H1 (cell line): Measurements from ENCODE around the gene CCT6A. TPM values are rescaled to one million over a fixed set of nuclear protein-coding genes. Genes with fewer than 3 reads are reported as not detected.

ENCODE experiments used
- CTCF ChIA-PET: fragments of 300-600 bp; sonication (Branson Sonifier 250); formaldehyde crosslinking; loops from one replicate; lab custom pipeline; 2021; ENCODE audit not compliant: partially characterized antibody; lab: Charles Lee
- POLR2A ChIA-PET: fragments of 300-600 bp; sonication (Branson Sonifier 250); formaldehyde crosslinking; loops from one replicate; lab custom pipeline; 2021; ENCODE audit warnings: inconsistent platforms; ENCODE audit not compliant: partially characterized antibody; lab: Charles Lee
- DNase-seq, 2 experiments: peaks; one replicate each; pipeline versions ENCODE4 v3.0.0 to v3.0.0-alpha.2; 2010 to 2022; ENCODE audit warnings: low spot score in 2 of 2, low read depth in 1 of 2, mixed read lengths in 1 of 2
- FAIRE-seq: peaks from 2 replicates; lab custom pipeline; 2011; peaks lifted over from hg19 to GRCh38; lab: Jason Lieb, UNC
- H2AFZ ChIP-seq: 2 replicates; pipeline ENCODE4 v1.8.1; 2012; ENCODE audit warnings: low read length, inconsistent platforms
- H2AK5ac ChIP-seq: 2 replicates; pipeline ENCODE4 v1.6.1; 2013; ENCODE audit warnings: low read depth, low read length
- H2BK120ac ChIP-seq: replicated peaks from 2 replicates; pipeline ENCODE3; 2013; ENCODE audit warnings: low read depth, low read length, inconsistent platforms
- H2BK12ac ChIP-seq: 2 replicates; pipeline ENCODE4 v1.6.1; 2013; ENCODE audit warnings: low read depth, low read length
- H2BK15ac ChIP-seq: 2 replicates; pipeline ENCODE4 v1.6.1; 2013; ENCODE audit warnings: low read length
- H2BK20ac ChIP-seq: 2 replicates; pipeline ENCODE4 v1.6.1; 2013; ENCODE audit warnings: low read length
- H2BK5ac ChIP-seq: 2 replicates; pipeline ENCODE4 v1.6.1; 2013; ENCODE audit warnings: low read depth, low read length
- H3K14ac ChIP-seq: 2 replicates; pipeline ENCODE4 v1.6.1; 2013; ENCODE audit warnings: inconsistent platforms; ENCODE audit not compliant: insufficient read length
- H3K18ac ChIP-seq: 2 replicates; pipeline ENCODE4 v1.6.1; 2013; ENCODE audit warnings: low read length; ENCODE audit errors: extremely low read depth
- H3K23ac ChIP-seq: 2 replicates; pipeline ENCODE4 v1.6.1; 2013; ENCODE audit warnings: inconsistent platforms; ENCODE audit not compliant: insufficient read length
- H3K23me2 ChIP-seq: 2 replicates; pipeline ENCODE4 v1.6.1; 2013; ENCODE audit warnings: low read depth, low read length
- H3K27ac ChIP-seq: 2 replicates; pipeline ENCODE4 v1.6.1; 2011; ENCODE audit warnings: low read depth, low read length, inconsistent platforms
- H3K27me3 ChIP-seq, 4 experiments: replicated peaks in 1 of 4; 1 replicate in 1 of 4; 2 replicates in 3 of 4; pipeline versions ENCODE4 v1.6.1 to v1.8.1; 2011 to 2013; ENCODE audit warnings: low read length in 3 of 4, mild to moderate bottlenecking in 3 of 4, inconsistent platforms in 2 of 4, mixed read lengths in 2 of 4, moderate library complexity in 1 of 4; ENCODE audit not compliant: control insufficient read depth in 3 of 4, insufficient read depth in 3 of 4; ENCODE audit errors: extremely low read depth in 1 of 4
- H3K36me3 ChIP-seq, 4 experiments: 2 replicates each; pipeline versions ENCODE4 v1.6.1 to v1.8.1; 2011 to 2013; ENCODE audit warnings: mild to moderate bottlenecking in 4 of 4, low read length in 3 of 4, moderate library complexity in 2 of 4, control low read depth in 1 of 4, inconsistent platforms in 1 of 4; ENCODE audit not compliant: insufficient read depth in 4 of 4, control insufficient read depth in 2 of 4
- H3K4ac ChIP-seq: replicated peaks from 2 replicates; pipeline ENCODE3; 2013; ENCODE audit warnings: low read length, low read depth, mixed read lengths, inconsistent platforms; ENCODE audit not compliant: insufficient read length
- H3K4me1 ChIP-seq, 4 experiments: replicated peaks in 1 of 4; 1 replicate in 1 of 4; 2 replicates in 3 of 4; pipeline versions ENCODE4 v1.6.1 to v1.8.1; 2011 to 2013; ENCODE audit warnings: low read length in 3 of 4, inconsistent platforms in 2 of 4, mixed read lengths in 1 of 4; ENCODE audit not compliant: insufficient read depth in 4 of 4, control insufficient read depth in 3 of 4
- H3K4me2 ChIP-seq, 2 experiments: 2 replicates each; pipeline versions ENCODE4 v1.6.1 to v1.8.1; 2011 to 2013; ENCODE audit warnings: low read depth in 2 of 2, low read length in 2 of 2, control low read depth in 1 of 2, inconsistent platforms in 1 of 2, mild to moderate bottlenecking in 1 of 2; ENCODE audit not compliant: insufficient read depth in 1 of 2
- H3K4me3 ChIP-seq, 4 experiments: fragments of 200-600, 300-600 bp in 1 of 4; sonication (generic), shearing (Covaris generic), sonication (Bioruptor Twin) in 1 of 4; 2 replicates each; pipeline versions ENCODE4 v1.5.1 to v1.8.1; 2011 to 2016; ENCODE audit warnings: low read length in 4 of 4, low read depth in 3 of 4, control low read depth in 2 of 4, inconsistent platforms in 2 of 4, mild to moderate bottlenecking in 2 of 4, mixed read lengths in 1 of 4, moderate library complexity in 1 of 4; ENCODE audit not compliant: insufficient read depth in 2 of 4; ENCODE audit errors: extremely low read depth in 1 of 4
- H3K56ac ChIP-seq: replicated peaks from 2 replicates; pipeline ENCODE3; 2013; ENCODE audit warnings: low read depth, mild to moderate bottlenecking, mixed read lengths, low read length, inconsistent platforms; ENCODE audit not compliant: insufficient read length
- H3K79me1 ChIP-seq: 2 replicates; pipeline ENCODE4 v1.6.1; 2013; ENCODE audit warnings: low read depth, low read length, control low read depth
- H3K79me2 ChIP-seq, 2 experiments: 2 replicates each; pipeline versions ENCODE4 v1.6.1 to v1.8.1; 2012 to 2013; ENCODE audit warnings: low read length in 2 of 2, mild to moderate bottlenecking in 2 of 2, inconsistent platforms in 1 of 2; ENCODE audit not compliant: insufficient read depth in 2 of 2, control insufficient read depth in 1 of 2
- H3K9ac ChIP-seq, 4 experiments: replicated peaks in 1 of 4; 1 replicate in 1 of 4; 2 replicates in 3 of 4; pipeline versions ENCODE4 v1.6.1 to v1.8.1; 2011 to 2013; ENCODE audit warnings: low read depth in 3 of 4, low read length in 3 of 4, control low read depth in 2 of 4, mild to moderate bottlenecking in 2 of 4, moderate library complexity in 2 of 4, inconsistent platforms in 1 of 4; ENCODE audit errors: extremely low read depth in 1 of 4
- H3K9me3 ChIP-seq, 2 experiments: 2 replicates each; pipeline versions ENCODE4 v1.6.1 to v1.8.1; 2012 to 2013; ENCODE audit warnings: mild to moderate bottlenecking in 2 of 2, moderate library complexity in 2 of 2, control low read depth in 1 of 2, inconsistent platforms in 1 of 2, low read depth in 1 of 2, low read length in 1 of 2, mixed read lengths in 1 of 2; ENCODE audit not compliant: insufficient read depth in 2 of 2
- H4K20me1 ChIP-seq, 2 experiments: replicated peaks in 1 of 2; 2 replicates each; pipeline versions ENCODE3 to v1.8.1; 2011 to 2013; ENCODE audit warnings: inconsistent platforms in 2 of 2, low read length in 2 of 2, mild to moderate bottlenecking in 1 of 2; ENCODE audit not compliant: insufficient read depth in 2 of 2, control insufficient read depth in 1 of 2
- H4K5ac ChIP-seq: 2 replicates; pipeline ENCODE4 v1.6.1; 2013; ENCODE audit warnings: low read length, low read depth, mixed read lengths, inconsistent platforms; ENCODE audit not compliant: insufficient read length
- H4K8ac ChIP-seq: 2 replicates; pipeline ENCODE4 v1.8.0; 2013; ENCODE audit warnings: mild to moderate bottlenecking, moderate library complexity, low read length, inconsistent platforms; ENCODE audit not compliant: insufficient read depth; ENCODE audit errors: extremely low read depth
- H4K91ac ChIP-seq: replicated peaks from 2 replicates; pipeline ENCODE3; 2013; ENCODE audit warnings: low read length, mixed read lengths, inconsistent platforms; ENCODE audit not compliant: insufficient read length
- ATF2 ChIP-seq: IDR thresholded peaks from 2 replicates; pipeline ENCODE4 v1.6.1; 2012; ENCODE audit warnings: low read length, inconsistent platforms
- ATF3 ChIP-seq: IDR thresholded peaks from 2 replicates; pipeline ENCODE4 v1.6.1; 2011; ENCODE audit warnings: low read depth, mild to moderate bottlenecking, low read length; ENCODE audit not compliant: insufficient read depth
- CBX5 ChIP-seq: fragments of 300-800, 300-1000 bp; sonication (generic); IDR thresholded peaks from 2 replicates; pipeline ENCODE4 v1.7.1; 2016; ENCODE audit warnings: antibody characterized with exemption, low read length, low read depth
- CEBPB ChIP-seq: IDR thresholded peaks from 2 replicates; pipeline ENCODE4 v1.6.1; 2012; ENCODE audit warnings: low read depth, low read length
- KDM4A ChIP-seq: IDR thresholded peaks from one replicate; pipeline ENCODE4 v1.7.1; 2012; ENCODE audit warnings: low read depth, mild to moderate bottlenecking, moderate library complexity, low read length, inconsistent platforms; ENCODE audit not compliant: severe bottlenecking
- POLR2AphosphoS5 ChIP-seq: IDR thresholded peaks from 2 replicates; pipeline ENCODE4 v1.6.1; 2011; ENCODE audit warnings: low read depth, low read length
- RFX5 ChIP-seq: IDR thresholded peaks from 2 replicates; pipeline ENCODE4 v1.6.1; 2011; ENCODE audit warnings: low read depth, low read length, improper control_type of control experiment, borderline replicate concordance
- SAP30 ChIP-seq: fragments of 300-600 bp; sonication (generic); IDR thresholded peaks from 2 replicates; pipeline ENCODE4 v1.7.1; 2012; ENCODE audit warnings: low read length, moderate library complexity, mild to moderate bottlenecking, inconsistent platforms; ENCODE audit not compliant: insufficient read depth, insufficient replicate concordance
- SP1 ChIP-seq: IDR thresholded peaks from 2 replicates; pipeline ENCODE4 v1.6.1; 2011; ENCODE audit warnings: low read depth, low read length
- SP4 ChIP-seq: IDR thresholded peaks from 2 replicates; pipeline ENCODE4 v1.6.1; 2012; ENCODE audit warnings: low read length, inconsistent platforms
- ZNF274 ChIP-seq: IDR thresholded peaks from 2 replicates; pipeline ENCODE4 v1.7.0; 2012; ENCODE audit warnings: low read length, borderline replicate concordance; ENCODE audit errors: extremely low read depth
- WGBS, 2 experiments: shearing (Covaris generic) in 1 of 2; methylation state at CpG; one replicate each; pipeline versions ENCODE4 v1.1.6 to v1.1.7; 2013 to 2015; ENCODE audit warnings: low lambda C conversion rate in 2 of 2, mixed read lengths in 2 of 2, inconsistent platforms in 1 of 2, low coverage in 1 of 2, missing lambda C conversion rate in 1 of 2; ENCODE audit not compliant: insufficient replicate concordance in 2 of 2, insufficient coverage in 1 of 2, insufficient read length in 1 of 2; ENCODE audit errors: extremely low coverage in 1 of 2, missing lambda C conversion rate in 1 of 2; 5-methylcytosine and 5-hydroxymethylcytosine counted together
- polyA plus RNA-seq, 7 experiments: library from polyadenylated mRNA; depleted of rRNA in 3 of 7; stranded (reverse) in 5 of 7; unstranded in 2 of 7; fragments of >200 nt in 5 of 7; fragments of 200-250 nt in 2 of 7; gene quantifications; 1 replicate in 5 of 7; 2 replicates in 1 of 7; 4 replicates in 1 of 7; pipeline versions ENCODE4 v1.2.1 to v1.2.3, GENCODE V29; 2011 to 2013; ENCODE audit warnings: missing spikeins in 2 of 7, mixed read lengths in 2 of 7
- total RNA-seq: library from RNA; stranded (reverse); fragmentation: NEBNext Ultra II Directional; extraction: Animal tissue kit (Norgen Biotek cat#: 25700); gene quantifications from 2 replicates; pipeline ENCODE4 v1.2.1, GENCODE V29; 2021

CCT6A gene
- total and polyA plus RNA-seq, 2 of the 8 experiments (the other 6 are each of a cell fraction or from before 2014, with no cell fraction given) = 201 to 272 TPM

GRCh38 chr7:56083150-56083785 is 31.7 kb downstream of the CCT6A start:
- no peaks in the 10 kb centered on the region for H3K79me1 ChIP-seq
- no peak overlapping the region for H3K18ac ChIP-seq
- no peak overlapping the region for H2BK12ac ChIP-seq
- no peaks in the 10 kb centered on the region for H3K9me3 ChIP-seq
- no peaks in the 10 kb centered on the region for H3K23me2 ChIP-seq
- no peak overlapping the region for H3K23ac ChIP-seq
- H4K5ac ChIP-seq = no peak overlapping the region
- H3K4me3 ChIP-seq = no peak overlapping the region
- H2BK5ac ChIP-seq = no peak overlapping the region
- H2AK5ac ChIP-seq = no peak overlapping the region
- H2BK120ac ChIP-seq = no peak overlapping the region
- ChIA-PET CTCF (interaction anchor here (0.6 to 1.6 kb wide), 4 partner anchors 9 to 444 kb away, joined by 3 to 5 read pairs (median 4); partner anchors contain the start of gene PHKG1), POLR2A (interaction anchor here (0.6 to 3.6 kb wide), 7 partner anchors 9 to 74 kb away, joined by 3 to 18 read pairs (median 5); partner anchors contain the start of gene PHKG1)
- no peak overlapping the region for H3K4me2 ChIP-seq
- H3K4ac ChIP-seq = no peak overlapping the region
- no peaks in the 10 kb centered on the region for H3K27me3 ChIP-seq
- peaks cover 0 to 2% of the 10 kb centered on the region in 2 experiments for H4K20me1 ChIP-seq
- H3K27ac ChIP-seq = no peak overlapping the region
- no peak overlapping the region for H2AFZ ChIP-seq
- no peak overlapping the region for H4K8ac ChIP-seq
- no peak overlapping the region for H2BK20ac ChIP-seq
- peaks cover 0 to 17% (median 5%) of the 10 kb centered on the region in 4 experiments; a peak in 6 of 8 replicates for H3K36me3 ChIP-seq
- WGBS, 2 experiments = 91% methylated on average over 13 of the region's 13 CpGs; no CpG with 5 or more reads in 1 of the 2 experiments
- no peaks in the 10 kb centered on the region; a peak in 2 of 7 replicates for H3K4me1 ChIP-seq
- no peak overlapping the region for H3K9ac ChIP-seq
- no peak overlapping the region for H3K14ac ChIP-seq
- no peaks in the 10 kb centered on the region for H3K79me2 ChIP-seq
- no peak overlapping the region for H2BK15ac ChIP-seq
- DNase-seq (no peak), FAIRE-seq (no peak)
- no peak overlapping the region for H4K91ac ChIP-seq
- H3K56ac ChIP-seq = no peak overlapping the region
- TF ChIP-seq KDM4A = no peak
- TF ChIP-seq CBX5 = no peak
- no peak for TF ChIP-seq CEBPB
- no peak for TF ChIP-seq SAP30
- TF ChIP-seq SP4 = no peak
- TF ChIP-seq ATF2 = no peak
- no peak for TF ChIP-seq RFX5
- TF ChIP-seq ZNF274 = no peak
- TF ChIP-seq POLR2AphosphoS5 = no peak
- no peak for TF ChIP-seq ATF3
- TF ChIP-seq SP1 = no peak
